Gastroesophageal sphincter (tissue), 3 donors: ENCODE measurements around the gene SV2B.

Experiments
- CTCF ChIP-seq, 4 experiments: fragments of 200-600 bp in 2 of 4; fragments of 450-650 bp in 2 of 4; sonication (generic) in 1 of 4; IDR thresholded peaks; one replicate each; pipeline ENCODE4 v1.5.1; 2017 to 2019; ENCODE audit warnings: antibody characterized with exemption in 4 of 4, mild to moderate bottlenecking in 2 of 4, moderate library complexity in 2 of 4
- POLR2A ChIP-seq, 2 donors: fragments of 450-650 bp; IDR thresholded peaks; one replicate each; pipeline ENCODE4 v1.6.1; 2017; ENCODE audit warnings: antibody characterized with exemption in 2 of 2, mild to moderate bottlenecking in 2 of 2, moderate library complexity in 1 of 2
- POLR2AphosphoS5 ChIP-seq: sonication (generic); formaldehyde crosslinking; IDR thresholded peaks from one replicate; pipeline ENCODE4 v1.6.1; 2017; ENCODE audit warnings: antibody characterized with exemption

GRCh38 chr15:91192285-91192684 lies 92.2 kb downstream of the SV2B start:
- TF ChIP-seq POLR2A (IDR thresholded peaks at IDR 0.05) (no peak), CTCF (IDR thresholded peaks at IDR 0.05) (no peak), POLR2AphosphoS5 (no peak)
